Measurements from ENCODE around the gene NAIF1.

The NAIF1 gene

DNA sequence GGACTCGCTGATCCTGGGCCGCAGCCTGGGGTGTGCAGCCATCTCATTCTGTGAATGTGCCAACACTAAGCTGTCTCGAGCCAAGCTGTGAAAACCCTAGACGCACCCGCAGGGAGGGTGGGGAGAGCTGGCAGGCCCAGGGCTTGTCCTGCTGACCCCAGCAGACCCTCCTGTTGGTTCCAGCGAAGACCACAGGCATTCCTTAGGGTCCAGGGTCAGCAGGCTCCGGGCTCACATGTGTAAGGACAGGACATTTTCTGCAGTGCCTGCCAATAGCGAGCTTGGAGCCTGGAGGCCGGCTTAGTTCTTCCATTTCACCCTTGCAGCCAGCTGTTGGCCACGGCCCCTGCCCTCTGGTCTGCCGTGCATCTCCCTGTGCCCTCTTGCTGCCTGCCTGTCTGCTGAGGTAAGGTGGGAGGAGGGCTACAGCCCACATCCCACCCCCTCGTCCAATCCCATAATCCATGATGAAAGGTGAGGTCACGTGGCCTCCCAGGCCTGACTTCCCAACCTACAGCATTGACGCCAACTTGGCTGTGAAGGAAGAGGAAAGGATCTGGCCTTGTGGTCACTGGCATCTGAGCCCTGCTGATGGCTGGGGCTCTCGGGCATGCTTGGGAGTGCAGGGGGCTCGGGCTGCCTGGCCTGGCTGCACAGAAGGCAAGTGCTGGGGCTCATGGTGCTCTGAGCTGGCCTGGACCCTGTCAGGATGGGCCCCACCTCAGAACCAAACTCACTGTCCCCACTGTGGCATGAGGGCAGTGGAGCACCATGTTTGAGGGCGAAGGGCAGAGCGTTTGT, 40.5 kb upstream of the NAIF1 start:
- peaks cover 37% of the 10 kb centered on the region for H3K36me3 ChIP-seq (ENCODE audit: control insufficient read depth, insufficient read depth, low read length)

GRCh38 chr9:128106940-128107467, 39.9 kb upstream of the NAIF1 start:
- Histone ChIP-seq H3K4me3 (ENCODE audit: low read length) (no peak overlapping the region), H3K27ac (ENCODE audit: low read length) (no peak overlapping the region), H3K4me1 (ENCODE audit: control insufficient read depth, insufficient read depth, low read length) (no peaks in the 10 kb centered on the region), H3K36me3 (ENCODE audit: control insufficient read depth, insufficient read depth, low read length) (peaks cover 43% of the 10 kb centered on the region), H3K9me3 (ENCODE audit: control insufficient read depth, insufficient read depth, low read length) (no peaks in the 10 kb centered on the region), H3K27me3 (ENCODE audit: control insufficient read depth, insufficient read depth, low read length) (no peaks in the 10 kb centered on the region)
- no CpG with 5 or more reads among the region's 23 CpGs for WGBS (ENCODE audit: insufficient coverage, insufficient read length)
- no peak for DNase-seq (ENCODE audit: low read depth, low spot score)

More for the DNA sequence above, 40.5 kb upstream of the NAIF1 start:
- no peaks in the 10 kb centered on the region for H3K27me3 ChIP-seq (ENCODE audit: control insufficient read depth, insufficient read depth, low read length)
- WGBS (ENCODE audit: insufficient coverage, insufficient read length) = no CpG with 5 or more reads among the region's 18 CpGs
- no peaks in the 10 kb centered on the region for H3K4me1 ChIP-seq (ENCODE audit: control insufficient read depth, insufficient read depth, low read length)
- H3K27ac ChIP-seq (ENCODE audit: low read length) = no peak overlapping the region
- no peak for DNase-seq (ENCODE audit: low read depth, low spot score)
- H3K4me3 ChIP-seq (ENCODE audit: low read length) = no peak overlapping the region
- H3K9me3 ChIP-seq (ENCODE audit: control insufficient read depth, insufficient read depth, low read length) = no peaks in the 10 kb centered on the region

DNA sequence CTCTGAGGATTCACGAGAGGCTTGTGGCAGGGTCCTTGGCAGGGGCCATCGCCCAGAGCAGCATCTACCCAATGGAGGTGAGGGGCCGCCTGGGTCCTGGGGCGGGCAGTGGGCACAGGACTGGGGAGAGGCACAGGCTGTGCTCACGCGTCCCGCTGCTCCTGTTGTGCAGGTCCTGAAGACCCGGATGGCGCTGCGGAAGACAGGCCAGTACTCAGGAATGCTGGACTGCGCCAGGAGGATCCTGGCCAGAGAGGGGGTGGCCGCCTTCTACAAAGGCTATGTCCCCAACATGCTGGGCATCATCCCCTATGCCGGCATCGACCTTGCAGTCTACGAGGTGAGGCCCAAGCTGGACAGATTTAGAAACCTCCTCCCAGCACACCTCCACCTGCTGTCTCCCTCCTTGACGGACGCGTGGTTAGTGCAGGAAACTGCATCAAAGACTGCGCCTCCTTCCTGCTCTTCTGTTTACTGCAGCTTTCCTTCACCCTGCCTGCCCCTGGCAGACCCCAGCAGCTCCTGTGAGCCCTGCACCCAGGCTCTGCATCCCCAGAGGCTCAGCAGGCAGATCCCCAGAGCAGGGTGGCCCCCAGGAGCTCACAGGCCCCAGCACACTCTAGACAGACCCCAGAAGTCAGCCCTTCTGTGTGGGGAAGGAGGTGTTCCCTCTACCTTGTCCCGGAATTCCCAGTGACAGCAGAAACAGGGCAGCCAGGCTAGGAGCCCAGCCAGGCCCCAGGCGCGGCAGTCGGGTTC, 39.2 kb upstream of the NAIF1 start:
- Histone ChIP-seq H3K4me1 (ENCODE audit: control insufficient read depth, insufficient read depth, low read length) (no peaks in the 10 kb centered on the region), H3K9me3 (ENCODE audit: control insufficient read depth, insufficient read depth, low read length) (no peaks in the 10 kb centered on the region), H3K27ac (ENCODE audit: low read length) (no peak overlapping the region), H3K27me3 (ENCODE audit: control insufficient read depth, insufficient read depth, low read length) (no peaks in the 10 kb centered on the region), H3K4me3 (ENCODE audit: low read length) (no peak overlapping the region), H3K36me3 (ENCODE audit: control insufficient read depth, insufficient read depth, low read length) (peaks cover 48% of the 10 kb centered on the region)
- WGBS (ENCODE audit: insufficient coverage, insufficient read length) = no CpG with 5 or more reads among the region's 23 CpGs
- no peak for DNase-seq (ENCODE audit: low read depth, low spot score)

GRCh38 chr9:128105538-128106175, 38.5 kb upstream of the NAIF1 start:
- peaks cover 52% of the 10 kb centered on the region for H3K36me3 ChIP-seq (ENCODE audit: control insufficient read depth, insufficient read depth, low read length)
- whole genome bisulfite sequencing (ENCODE audit: insufficient coverage, insufficient read length) = no CpG with 5 or more reads among the region's 21 CpGs
- no peak overlapping the region for H3K27ac ChIP-seq (ENCODE audit: low read length)
- H3K9me3 ChIP-seq (ENCODE audit: control insufficient read depth, insufficient read depth, low read length) = no peaks in the 10 kb centered on the region
- no peaks in the 10 kb centered on the region for H3K27me3 ChIP-seq (ENCODE audit: control insufficient read depth, insufficient read depth, low read length)
- H3K4me3 ChIP-seq (ENCODE audit: low read length) = no peak overlapping the region
- H3K4me1 ChIP-seq (ENCODE audit: control insufficient read depth, insufficient read depth, low read length) = no peaks in the 10 kb centered on the region
- DNase-seq (ENCODE audit: low read depth, low spot score) = no peak

DNA sequence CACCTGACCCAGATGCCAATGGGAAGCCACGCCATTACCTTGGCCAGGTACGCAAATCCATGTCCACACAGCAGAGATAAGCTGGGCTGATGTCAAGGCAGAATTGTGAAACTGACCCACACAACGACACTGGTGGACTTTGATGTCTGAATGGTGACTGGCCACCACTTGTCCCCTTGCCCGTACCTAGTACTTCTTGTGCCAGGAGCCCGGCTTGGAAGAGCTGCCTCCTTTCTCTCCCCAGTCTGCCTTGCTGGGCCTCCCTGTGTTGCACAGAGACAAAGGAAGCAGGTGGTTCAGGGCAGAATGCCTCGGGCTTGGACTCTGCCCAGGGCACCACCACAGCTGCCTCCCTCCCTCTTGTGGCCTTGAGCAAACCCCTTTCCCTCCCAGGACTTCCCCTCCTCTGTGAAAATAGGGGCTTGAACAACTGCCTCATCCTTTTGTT, 37.1 kb upstream of the NAIF1 start:
- no peak for DNase-seq (ENCODE audit: low read depth, low spot score)
- Histone ChIP-seq H3K27me3 (ENCODE audit: control insufficient read depth, insufficient read depth, low read length) (no peaks in the 10 kb centered on the region), H3K27ac (ENCODE audit: low read length) (no peak overlapping the region), H3K4me3 (ENCODE audit: low read length) (no peak overlapping the region), H3K36me3 (ENCODE audit: control insufficient read depth, insufficient read depth, low read length) (peaks cover 52% of the 10 kb centered on the region), H3K9me3 (ENCODE audit: control insufficient read depth, insufficient read depth, low read length) (no peaks in the 10 kb centered on the region), H3K4me1 (ENCODE audit: control insufficient read depth, insufficient read depth, low read length) (peaks cover 3% of the 10 kb centered on the region)
- no CpG with 5 or more reads among the region's 6 CpGs for WGBS (ENCODE audit: insufficient coverage, insufficient read length)

GRCh38 chr9:128103589-128103962, 36.5 kb upstream of the NAIF1 start:
- H3K4me3 ChIP-seq (ENCODE audit: low read length) = no peak overlapping the region
- no CpG with 5 or more reads among the region's 8 CpGs for WGBS (ENCODE audit: insufficient coverage, insufficient read length)
- H3K9me3 ChIP-seq (ENCODE audit: control insufficient read depth, insufficient read depth, low read length) = no peaks in the 10 kb centered on the region
- peaks cover 4% of the 10 kb centered on the region for H3K4me1 ChIP-seq (ENCODE audit: control insufficient read depth, insufficient read depth, low read length)
- peaks cover 52% of the 10 kb centered on the region for H3K36me3 ChIP-seq (ENCODE audit: control insufficient read depth, insufficient read depth, low read length)
- no peaks in the 10 kb centered on the region for H3K27me3 ChIP-seq (ENCODE audit: control insufficient read depth, insufficient read depth, low read length)
- no peak overlapping the region for H3K27ac ChIP-seq (ENCODE audit: low read length)
- no peak for DNase-seq (ENCODE audit: low read depth, low spot score)

- no peak overlapping the region for H3K4me3 ChIP-seq (ENCODE audit: low read length)
- peaks cover 4% of the 10 kb centered on the region for H3K4me1 ChIP-seq (ENCODE audit: control insufficient read depth, insufficient read depth, low read length)
- H3K9me3 ChIP-seq (ENCODE audit: control insufficient read depth, insufficient read depth, low read length) = no peaks in the 10 kb centered on the region
- no peak for DNase-seq (ENCODE audit: low read depth, low spot score)
- WGBS (ENCODE audit: insufficient coverage, insufficient read length) = no CpG with 5 or more reads among the region's 23 CpGs
- H3K27me3 ChIP-seq (ENCODE audit: control insufficient read depth, insufficient read depth, low read length) = no peaks in the 10 kb centered on the region
- no peak overlapping the region for H3K27ac ChIP-seq (ENCODE audit: low read length)
- peaks cover 50% of the 10 kb centered on the region for H3K36me3 ChIP-seq (ENCODE audit: control insufficient read depth, insufficient read depth, low read length)
These were observed 35.9 kb upstream of the NAIF1 start for GRCh38 chr9:128102861-128103588.

- no peak for DNase-seq (ENCODE audit: low read depth, low spot score)
- no peaks in the 10 kb centered on the region for H3K9me3 ChIP-seq (ENCODE audit: control insufficient read depth, insufficient read depth, low read length)
- no CpG with 5 or more reads among the region's 13 CpGs for WGBS (ENCODE audit: insufficient coverage, insufficient read length)
- peaks cover 8% of the 10 kb centered on the region for H3K4me1 ChIP-seq (ENCODE audit: control insufficient read depth, insufficient read depth, low read length)
- no peaks in the 10 kb centered on the region for H3K27me3 ChIP-seq (ENCODE audit: control insufficient read depth, insufficient read depth, low read length)
- no peak overlapping the region for H3K27ac ChIP-seq (ENCODE audit: low read length)
- H3K4me3 ChIP-seq (ENCODE audit: low read length) = no peak overlapping the region
- peaks cover 41% of the 10 kb centered on the region for H3K36me3 ChIP-seq (ENCODE audit: control insufficient read depth, insufficient read depth, low read length)
These were observed 35.1 kb upstream of the NAIF1 start for GRCh38 chr9:128102196-128102595.

DNA sequence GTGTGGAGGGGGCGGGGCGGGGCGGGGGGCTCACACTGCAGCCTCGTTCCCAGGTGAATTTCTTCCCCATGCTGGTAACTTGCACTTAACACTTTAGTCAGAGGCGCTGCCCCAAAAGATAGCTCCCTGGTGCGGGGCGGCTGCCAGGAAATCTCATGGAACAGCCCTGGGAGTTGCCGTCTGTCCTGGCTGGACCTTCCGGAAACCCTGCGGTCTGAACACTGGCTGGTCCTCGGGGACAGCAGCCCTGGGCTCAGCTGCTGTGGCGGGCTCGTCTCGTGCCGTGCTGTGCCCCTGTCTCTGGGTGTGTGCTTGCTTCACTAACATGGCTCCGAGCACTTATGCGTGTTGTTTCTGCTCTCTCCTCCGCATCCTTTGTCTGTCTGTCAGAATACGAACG, 34.6 kb upstream of the NAIF1 start:
- WGBS (ENCODE audit: insufficient coverage, insufficient read length) = no CpG with 5 or more reads among the region's 20 CpGs
- Histone ChIP-seq H3K9me3 (ENCODE audit: control insufficient read depth, insufficient read depth, low read length) (no peaks in the 10 kb centered on the region), H3K27me3 (ENCODE audit: control insufficient read depth, insufficient read depth, low read length) (no peaks in the 10 kb centered on the region), H3K27ac (ENCODE audit: low read length) (no peak overlapping the region), H3K4me3 (ENCODE audit: low read length) (no peak overlapping the region), H3K4me1 (ENCODE audit: control insufficient read depth, insufficient read depth, low read length) (peaks cover 8% of the 10 kb centered on the region), H3K36me3 (ENCODE audit: control insufficient read depth, insufficient read depth, low read length) (peaks cover 36% of the 10 kb centered on the region)
- no peak for DNase-seq (ENCODE audit: low read depth, low spot score)

- no peaks in the 10 kb centered on the region for H3K9me3 ChIP-seq (ENCODE audit: control insufficient read depth, insufficient read depth, low read length)
- no peak overlapping the region for H3K4me3 ChIP-seq (ENCODE audit: low read length)
- H3K4me1 ChIP-seq (ENCODE audit: control insufficient read depth, insufficient read depth, low read length) = peaks cover 8% of the 10 kb centered on the region
- H3K27ac ChIP-seq (ENCODE audit: low read length) = no peak overlapping the region
- no CpG with 5 or more reads among the region's 12 CpGs for WGBS (ENCODE audit: insufficient coverage, insufficient read length)
- peaks cover 32% of the 10 kb centered on the region for H3K36me3 ChIP-seq (ENCODE audit: control insufficient read depth, insufficient read depth, low read length)
- DNase-seq (ENCODE audit: low read depth, low spot score) = no peak
- H3K27me3 ChIP-seq (ENCODE audit: control insufficient read depth, insufficient read depth, low read length) = no peaks in the 10 kb centered on the region
These were observed 34.1 kb upstream of the NAIF1 start for GRCh38 chr9:128101231-128101661.

Measured in iPS DF 6.9 (cell line).